ENCODE measurements around the gene PTGES2. TPM values are rescaled to one million over a fixed set of nuclear protein-coding genes. Genes with fewer than 3 reads are reported as not detected.
"Not testable (repeated sequence)": the region's sequence is repeated elsewhere in the genome, so short reads cannot be mapped to it uniquely, and the experiment has no call there.

Gene PTGES2
- total RNA-seq, 6 experiments from 2014 or later = 68.5 to 82.8 (median 70.6) TPM

DNA sequence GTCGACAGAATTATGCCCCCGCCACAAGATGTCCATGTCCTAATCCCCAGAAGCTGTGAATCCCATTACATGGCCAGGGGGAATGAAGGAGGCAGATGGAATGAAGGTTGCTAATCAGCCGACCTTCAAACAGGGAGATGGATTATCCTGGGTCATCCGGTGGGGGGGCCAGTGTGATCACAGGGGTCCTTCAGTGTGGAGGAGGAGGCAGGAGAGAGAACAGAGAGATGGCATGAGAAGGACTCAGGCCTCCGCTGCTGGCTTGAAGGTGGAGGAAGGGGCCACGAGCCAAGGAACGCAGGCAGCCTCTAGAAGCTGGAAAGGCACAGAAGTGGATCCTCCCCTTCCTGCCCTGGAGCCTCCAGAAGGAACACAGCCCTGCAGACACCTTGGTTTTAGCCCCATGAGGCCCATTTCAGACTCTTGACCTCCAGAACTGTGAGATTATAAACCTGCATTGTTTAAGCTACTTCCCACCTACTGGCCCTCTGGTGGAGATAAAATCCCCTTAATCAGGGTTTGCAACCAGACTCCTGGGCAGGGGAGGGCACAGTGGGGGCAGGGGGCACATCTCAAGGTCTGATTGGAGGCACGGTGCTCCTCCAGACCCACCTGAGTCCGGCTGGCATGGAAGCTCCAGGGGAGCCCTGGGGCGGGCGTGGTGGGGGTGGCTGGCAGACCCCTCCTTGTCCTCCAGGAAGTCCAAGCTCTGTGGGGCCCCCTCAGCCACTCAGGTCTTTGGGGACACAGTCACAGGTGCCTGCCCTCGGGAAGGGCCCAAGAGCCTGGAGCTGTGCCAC is 13.8 kb downstream of the PTGES2 start:
- Mint-ChIP-seq H3K4me1 (ENCODE audit: low read depth) (0 out of 2 replicates have a peak, but pooled peaks cover 6% of the 10 kb centered on the region), H3K4me3 (no peak overlapping the region), H3K9me3 (no peaks in the 10 kb centered on the region), H3K27ac (no peak overlapping the region; the same call in 1 of the 2 replicates), H3K36me3 (ENCODE audit: low read depth) (0 out of 2 replicates have a peak, but pooled peaks cover 5% of the 10 kb centered on the region), H3K27me3 (ENCODE audit: insufficient read depth) (peaks cover 5% of the 10 kb centered on the region)
- no peak for DNase-seq
- TF ChIP-seq, protein P1, sequence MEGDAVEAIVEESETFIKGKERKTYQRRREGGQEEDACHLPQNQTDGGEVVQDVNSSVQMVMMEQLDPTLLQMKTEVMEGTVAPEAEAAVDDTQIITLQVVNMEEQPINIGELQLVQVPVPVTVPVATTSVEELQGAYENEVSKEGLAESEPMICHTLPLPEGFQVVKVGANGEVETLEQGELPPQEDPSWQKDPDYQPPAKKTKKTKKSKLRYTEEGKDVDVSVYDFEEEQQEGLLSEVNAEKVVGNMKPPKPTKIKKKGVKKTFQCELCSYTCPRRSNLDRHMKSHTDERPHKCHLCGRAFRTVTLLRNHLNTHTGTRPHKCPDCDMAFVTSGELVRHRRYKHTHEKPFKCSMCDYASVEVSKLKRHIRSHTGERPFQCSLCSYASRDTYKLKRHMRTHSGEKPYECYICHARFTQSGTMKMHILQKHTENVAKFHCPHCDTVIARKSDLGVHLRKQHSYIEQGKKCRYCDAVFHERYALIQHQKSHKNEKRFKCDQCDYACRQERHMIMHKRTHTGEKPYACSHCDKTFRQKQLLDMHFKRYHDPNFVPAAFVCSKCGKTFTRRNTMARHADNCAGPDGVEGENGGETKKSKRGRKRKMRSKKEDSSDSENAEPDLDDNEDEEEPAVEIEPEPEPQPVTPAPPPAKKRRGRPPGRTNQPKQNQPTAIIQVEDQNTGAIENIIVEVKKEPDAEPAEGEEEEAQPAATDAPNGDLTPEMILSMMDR (IDR thresholded peaks at IDR 0.05) = no peak

DNA sequence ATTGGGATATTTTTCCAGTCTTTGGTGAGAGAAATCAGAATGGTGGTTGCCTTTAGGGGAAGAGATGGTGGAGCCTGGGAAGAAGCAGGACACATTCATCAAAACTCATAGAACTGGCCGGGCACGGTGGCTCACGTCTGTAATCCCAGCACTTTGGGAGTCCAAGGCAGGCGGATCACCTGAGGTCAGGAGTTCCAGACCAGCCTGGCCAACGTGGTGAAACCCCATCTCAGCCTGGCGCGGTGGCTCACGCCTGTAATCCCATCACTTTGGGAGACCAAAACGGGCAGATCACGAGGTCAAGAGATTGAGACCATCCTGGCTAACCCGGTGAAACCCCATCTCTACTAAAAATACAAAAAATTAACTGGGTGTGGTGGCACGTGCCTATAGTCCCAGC is 15.8 kb downstream of the PTGES2 start:
- H3K4me1 Mint-ChIP-seq (ENCODE audit: low read depth); H3K27ac Mint-ChIP-seq; H3K9me3 Mint-ChIP-seq; DNase-seq; H3K27me3 Mint-ChIP-seq (ENCODE audit: insufficient read depth); H3K4me3 Mint-ChIP-seq: not testable (repeated sequence)
- peaks cover 12% of the 10 kb centered on the region for H3K36me3 Mint-ChIP-seq (ENCODE audit: low read depth)

DNA sequence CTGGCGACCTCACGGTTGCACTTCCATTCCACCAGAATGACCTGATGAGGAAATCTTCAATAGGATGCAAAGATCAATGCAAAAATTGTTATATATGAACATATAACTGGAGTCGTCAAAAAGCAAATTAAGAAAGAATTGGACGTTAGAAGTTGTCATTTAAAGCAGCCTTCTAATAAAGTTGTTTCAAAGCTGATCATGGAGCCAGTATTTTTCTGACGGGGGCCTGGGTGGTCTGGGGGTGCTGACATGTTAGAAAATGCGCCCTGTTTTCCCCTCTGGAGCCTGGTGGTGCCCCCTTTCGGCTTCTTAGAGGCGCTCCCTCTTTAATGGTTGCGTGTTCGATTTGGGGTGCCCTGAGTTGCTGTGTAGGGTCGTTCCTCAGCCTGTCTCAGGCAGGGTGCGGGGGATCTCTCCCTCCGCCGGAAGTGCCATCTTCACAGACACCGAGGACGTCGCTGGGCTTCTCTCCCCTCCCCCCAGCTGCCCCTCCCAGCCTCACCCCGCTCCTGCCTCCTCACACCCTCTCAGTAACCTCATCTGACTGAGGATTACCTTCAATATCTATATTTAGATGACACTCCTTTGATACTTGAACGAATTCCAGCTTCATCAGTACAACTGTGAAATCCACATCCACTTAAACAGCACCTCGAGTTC is 18.3 kb downstream of the PTGES2 start:
- H3K27me3 Mint-ChIP-seq (ENCODE audit: insufficient read depth) = peaks cover 7% of the 10 kb centered on the region
- H3K36me3 Mint-ChIP-seq (ENCODE audit: low read depth) = peaks cover 20% of the 10 kb centered on the region
- H3K27ac Mint-ChIP-seq = peak overlapping the region; percentile 5; the same call in 1 of the 2 replicates
- TF ChIP-seq, protein P1 (IDR thresholded peaks at IDR 0.05) = no peak
- peaks cover 4% of the 10 kb centered on the region; the same call in 1 of the 2 replicates for H3K4me1 Mint-ChIP-seq (ENCODE audit: low read depth)
- no peaks in the 10 kb centered on the region for H3K9me3 Mint-ChIP-seq
- no peak for DNase-seq
- H3K4me3 Mint-ChIP-seq = no peak overlapping the region

DNA sequence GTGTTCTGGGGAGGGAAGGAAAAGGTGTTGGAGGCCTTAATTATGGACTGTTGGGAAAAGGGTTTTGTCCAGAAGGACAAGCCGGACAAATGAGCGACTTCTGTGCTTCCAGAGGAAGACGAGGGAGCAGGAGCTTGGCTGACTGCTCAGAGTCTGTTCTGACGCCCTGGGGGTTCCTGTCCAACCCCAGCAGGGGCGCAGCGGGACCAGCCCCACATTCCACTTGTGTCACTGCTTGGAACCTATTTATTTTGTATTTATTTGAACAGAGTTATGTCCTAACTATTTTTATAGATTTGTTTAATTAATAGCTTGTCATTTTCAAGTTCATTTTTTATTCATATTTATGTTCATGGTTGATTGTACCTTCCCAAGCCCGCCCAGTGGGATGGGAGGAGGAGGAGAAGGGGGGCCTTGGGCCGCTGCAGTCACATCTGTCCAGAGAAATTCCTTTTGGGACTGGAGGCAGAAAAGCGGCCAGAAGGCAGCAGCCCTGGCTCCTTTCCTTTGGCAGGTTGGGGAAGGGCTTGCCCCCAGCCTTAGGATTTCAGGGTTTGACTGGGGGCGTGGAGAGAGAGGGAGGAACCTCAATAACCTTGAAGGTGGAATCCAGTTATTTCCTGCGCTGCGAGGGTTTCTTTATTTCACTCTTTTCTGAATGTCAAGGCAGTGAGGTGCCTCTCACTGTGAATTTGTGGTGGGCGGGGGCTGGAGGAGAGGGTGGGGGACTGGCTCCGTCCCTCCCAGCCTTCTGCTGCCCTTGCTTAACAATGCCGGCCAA is 19.1 kb downstream of the PTGES2 start:
- Mint-ChIP-seq H3K27ac (no peak overlapping the region), H3K4me3 (no peak overlapping the region), H3K36me3 (ENCODE audit: low read depth) (peaks cover 20% of the 10 kb centered on the region), H3K9me3 (no peaks in the 10 kb centered on the region), H3K4me1 (ENCODE audit: low read depth) (peaks cover 5% of the 10 kb centered on the region; the same call in 1 of the 2 replicates), H3K27me3 (ENCODE audit: insufficient read depth) (peaks cover 8% of the 10 kb centered on the region)
- TF ChIP-seq, protein P1 (IDR thresholded peaks at IDR 0.05) = no peak
- no peak for DNase-seq

DNA sequence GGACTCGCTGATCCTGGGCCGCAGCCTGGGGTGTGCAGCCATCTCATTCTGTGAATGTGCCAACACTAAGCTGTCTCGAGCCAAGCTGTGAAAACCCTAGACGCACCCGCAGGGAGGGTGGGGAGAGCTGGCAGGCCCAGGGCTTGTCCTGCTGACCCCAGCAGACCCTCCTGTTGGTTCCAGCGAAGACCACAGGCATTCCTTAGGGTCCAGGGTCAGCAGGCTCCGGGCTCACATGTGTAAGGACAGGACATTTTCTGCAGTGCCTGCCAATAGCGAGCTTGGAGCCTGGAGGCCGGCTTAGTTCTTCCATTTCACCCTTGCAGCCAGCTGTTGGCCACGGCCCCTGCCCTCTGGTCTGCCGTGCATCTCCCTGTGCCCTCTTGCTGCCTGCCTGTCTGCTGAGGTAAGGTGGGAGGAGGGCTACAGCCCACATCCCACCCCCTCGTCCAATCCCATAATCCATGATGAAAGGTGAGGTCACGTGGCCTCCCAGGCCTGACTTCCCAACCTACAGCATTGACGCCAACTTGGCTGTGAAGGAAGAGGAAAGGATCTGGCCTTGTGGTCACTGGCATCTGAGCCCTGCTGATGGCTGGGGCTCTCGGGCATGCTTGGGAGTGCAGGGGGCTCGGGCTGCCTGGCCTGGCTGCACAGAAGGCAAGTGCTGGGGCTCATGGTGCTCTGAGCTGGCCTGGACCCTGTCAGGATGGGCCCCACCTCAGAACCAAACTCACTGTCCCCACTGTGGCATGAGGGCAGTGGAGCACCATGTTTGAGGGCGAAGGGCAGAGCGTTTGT is 19.9 kb downstream of the PTGES2 start:
- Mint-ChIP-seq H3K27ac (0 out of 2 replicates have a peak overlapping the region, but pooled peaks have one; percentile 16), H3K27me3 (ENCODE audit: insufficient read depth) (peaks cover 9% of the 10 kb centered on the region), H3K9me3 (no peaks in the 10 kb centered on the region), H3K36me3 (ENCODE audit: low read depth) (peaks cover 24% of the 10 kb centered on the region), H3K4me1 (ENCODE audit: low read depth) (peaks cover 5% of the 10 kb centered on the region; the same call in 1 of the 2 replicates), H3K4me3 (no peak overlapping the region)
- TF ChIP-seq, protein P1 (IDR thresholded peaks at IDR 0.05) = no peak
- no peak for DNase-seq
